HFFc6 (cell line): Measurements from ENCODE around the gene ZNF79. TPM values are rescaled to one million over a fixed set of nuclear protein-coding genes. Genes with fewer than 3 reads are reported as not detected.
A peak's percentile ranks its signal among the peaks of the same experiment; 100 is the strongest.

Source experiments
- DNase-seq: peaks from one replicate; pipeline ENCODE4 v3.0.0-alpha.2; 2018
- H3K27ac Mint-ChIP-seq: 2 replicates; pipeline ENCODE4 v1.8.0; 2020; ENCODE audit warnings: mild to moderate bottlenecking, mixed read lengths
- H3K27me3 Mint-ChIP-seq: 2 replicates; pipeline ENCODE4 v1.8.0; 2021; ENCODE audit warnings: mild to moderate bottlenecking, moderate library complexity, mixed read lengths; ENCODE audit not compliant: insufficient read depth
- H3K36me3 Mint-ChIP-seq: 2 replicates; pipeline ENCODE4 v1.8.0; 2021; ENCODE audit warnings: low read depth, mixed read lengths
- H3K4me1 Mint-ChIP-seq: 2 replicates; pipeline ENCODE4 v1.8.0; 2020; ENCODE audit warnings: low read depth, mixed read lengths
- H3K4me3 Mint-ChIP-seq: 2 replicates; pipeline ENCODE4 v1.8.0; 2020; ENCODE audit warnings: mild to moderate bottlenecking, moderate library complexity, mixed read lengths
- H3K9me3 Mint-ChIP-seq: 2 replicates; pipeline ENCODE4 v1.8.0; 2020; ENCODE audit warnings: mild to moderate bottlenecking, mixed read lengths
- total RNA-seq, 6 experiments: library from RNA; stranded (reverse); fragmentation: NEBNext Ultra II Directional; extraction: Animal tissue kit (Norgen Biotek cat#: 25700); gene quantifications; 2 replicates in 1 of 6; 3 replicates in 5 of 6; pipeline ENCODE4 v1.2.3, GENCODE V29; 2021
- TF ChIP-seq, protein P1 (sequence below): fragments of 200-600 bp; sonication (generic); IDR thresholded peaks from 2 replicates; pipeline ENCODE4 v1.5.0; 2021; ENCODE audit warnings: antibody characterized with exemption, mild to moderate bottlenecking

ZNF79 gene
- total RNA-seq, 6 experiments from 2014 or later: 6.7 to 8.5 (median 7.6) TPM

GRCh38 chr9:127448112-127448805 is 24.1 kb downstream of the ZNF79 start:
- H3K27ac Mint-ChIP-seq: peak overlapping the region; percentile 94
- H3K27me3 Mint-ChIP-seq: peaks cover 35% of the 10 kb centered on the region
- H3K4me3 Mint-ChIP-seq: peak overlapping the region; percentile 97
- TF ChIP-seq, protein P1, sequence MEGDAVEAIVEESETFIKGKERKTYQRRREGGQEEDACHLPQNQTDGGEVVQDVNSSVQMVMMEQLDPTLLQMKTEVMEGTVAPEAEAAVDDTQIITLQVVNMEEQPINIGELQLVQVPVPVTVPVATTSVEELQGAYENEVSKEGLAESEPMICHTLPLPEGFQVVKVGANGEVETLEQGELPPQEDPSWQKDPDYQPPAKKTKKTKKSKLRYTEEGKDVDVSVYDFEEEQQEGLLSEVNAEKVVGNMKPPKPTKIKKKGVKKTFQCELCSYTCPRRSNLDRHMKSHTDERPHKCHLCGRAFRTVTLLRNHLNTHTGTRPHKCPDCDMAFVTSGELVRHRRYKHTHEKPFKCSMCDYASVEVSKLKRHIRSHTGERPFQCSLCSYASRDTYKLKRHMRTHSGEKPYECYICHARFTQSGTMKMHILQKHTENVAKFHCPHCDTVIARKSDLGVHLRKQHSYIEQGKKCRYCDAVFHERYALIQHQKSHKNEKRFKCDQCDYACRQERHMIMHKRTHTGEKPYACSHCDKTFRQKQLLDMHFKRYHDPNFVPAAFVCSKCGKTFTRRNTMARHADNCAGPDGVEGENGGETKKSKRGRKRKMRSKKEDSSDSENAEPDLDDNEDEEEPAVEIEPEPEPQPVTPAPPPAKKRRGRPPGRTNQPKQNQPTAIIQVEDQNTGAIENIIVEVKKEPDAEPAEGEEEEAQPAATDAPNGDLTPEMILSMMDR: no peak
- H3K36me3 Mint-ChIP-seq: peaks cover 77% of the 10 kb centered on the region
- peaks cover 74% of the 10 kb centered on the region for H3K9me3 Mint-ChIP-seq
- no peak for DNase-seq
- H3K4me1 Mint-ChIP-seq: peaks cover 54% of the 10 kb centered on the region

DNA sequence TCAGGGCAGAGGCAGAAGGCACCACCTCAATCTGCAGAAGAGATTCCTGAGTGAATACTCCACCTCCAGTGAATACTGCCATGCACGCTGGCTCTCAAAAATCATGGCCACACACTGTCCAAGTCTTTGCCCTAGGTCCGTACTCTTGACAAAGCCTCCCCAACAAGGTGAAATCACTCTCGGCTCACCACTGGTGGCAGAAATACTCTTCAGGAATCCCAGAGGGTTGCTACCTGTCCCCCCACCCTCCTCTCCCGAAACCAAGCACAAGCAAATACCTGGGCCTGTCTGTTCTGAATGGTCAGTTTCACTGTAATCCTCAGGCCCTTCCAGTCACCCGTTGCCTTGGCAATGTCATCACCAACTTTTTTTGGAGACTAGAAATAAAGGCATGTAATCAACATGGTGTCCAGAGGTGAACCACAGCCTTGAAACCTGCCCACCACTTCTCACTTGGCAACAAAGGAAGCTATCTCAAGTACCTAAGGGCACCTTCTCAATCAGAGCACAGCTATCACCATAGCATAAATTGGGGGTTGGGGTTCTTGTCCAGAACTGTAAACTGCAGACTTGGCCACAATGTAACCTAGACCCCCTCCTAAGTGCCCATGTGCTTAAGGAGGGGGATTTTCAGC is 25.3 kb downstream of the ZNF79 start:
- Mint-ChIP-seq H3K36me3 (peaks cover 74% of the 10 kb centered on the region), H3K9me3 (peaks cover 62% of the 10 kb centered on the region), H3K4me3 (peak overlapping the region; percentile 97), H3K27me3 (peaks cover 30% of the 10 kb centered on the region), H3K27ac (peak overlapping the region; percentile 94), H3K4me1 (peaks cover 47% of the 10 kb centered on the region)
- DNase-seq: no peak
- TF ChIP-seq, protein P1: no peak

DNA sequence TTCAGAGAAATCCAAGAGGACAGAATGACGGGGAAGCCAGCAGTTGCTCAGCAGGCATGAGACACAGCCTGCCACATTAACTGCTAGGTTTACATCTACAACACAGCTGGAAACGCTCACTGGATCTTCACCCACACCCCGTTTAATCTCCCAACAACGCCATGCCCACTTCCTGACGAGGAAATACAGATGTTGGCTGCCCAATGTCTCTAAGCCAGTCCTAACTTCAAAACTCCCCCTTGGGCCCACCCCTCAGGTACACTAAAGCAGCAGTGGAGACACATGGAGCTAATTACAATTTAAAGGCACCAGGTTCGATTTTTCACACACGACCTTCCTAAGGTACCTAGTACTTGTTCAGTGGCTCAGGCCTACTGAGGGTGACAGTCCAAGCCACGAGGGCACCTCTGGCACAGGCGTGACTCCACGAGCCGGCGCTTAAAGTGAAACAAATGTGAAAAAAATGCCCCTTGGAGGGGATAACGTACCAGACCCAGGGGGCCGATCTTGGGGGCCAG is 26.1 kb downstream of the ZNF79 start:
- peak overlapping the region; percentile 94 for H3K27ac Mint-ChIP-seq
- H3K4me1 Mint-ChIP-seq: peaks cover 46% of the 10 kb centered on the region
- H3K27me3 Mint-ChIP-seq: peaks cover 27% of the 10 kb centered on the region
- H3K4me3 Mint-ChIP-seq: peak overlapping the region; percentile 97
- peak; percentile 10 for DNase-seq
- TF ChIP-seq, protein P1: no peak
- H3K9me3 Mint-ChIP-seq: peaks cover 54% of the 10 kb centered on the region
- H3K36me3 Mint-ChIP-seq: peaks cover 71% of the 10 kb centered on the region

- peaks cover 64% of the 10 kb centered on the region for H3K36me3 Mint-ChIP-seq
- TF ChIP-seq, protein P1: no peak
- peaks cover 46% of the 10 kb centered on the region for H3K9me3 Mint-ChIP-seq
- peak within 1 kb of the TSS; percentile 94 for H3K27ac Mint-ChIP-seq
- peaks cover 26% of the 10 kb centered on the region for H3K27me3 Mint-ChIP-seq
- peak within 1 kb of the TSS; percentile 97 for H3K4me3 Mint-ChIP-seq
- DNase-seq: peak; percentile 97
- H3K4me1 Mint-ChIP-seq: peaks cover 46% of the 10 kb centered on the region
Measured at GRCh38 chr9:127450830-127451607, 26.8 kb downstream of the ZNF79 start, which contains the start of the genes LRSAM1 and RPL12. LRSAM1 (plus strand) TSS chr9:127451510; CDS start chr9:127454528, 3,018 bp downstream. RPL12 (minus strand) TSS chr9:127451406; CDS start chr9:127451317, 89 bp downstream.

- H3K4me1 Mint-ChIP-seq: peaks cover 44% of the 10 kb centered on the region
- H3K27me3 Mint-ChIP-seq: peaks cover 26% of the 10 kb centered on the region
- peak overlapping the region; percentile 94 for H3K27ac Mint-ChIP-seq
- H3K4me3 Mint-ChIP-seq: peak overlapping the region; percentile 97
- TF ChIP-seq, protein P1: no peak
- H3K36me3 Mint-ChIP-seq: peaks cover 59% of the 10 kb centered on the region
- DNase-seq: no peak
- peaks cover 41% of the 10 kb centered on the region for H3K9me3 Mint-ChIP-seq
Measured at GRCh38 chr9:127451608-127451857, 27.4 kb downstream of the ZNF79 start.
